HG02970 (cell line): ENCODE data around the gene ZNF500.
"Not testable (repeated sequence)": the region's sequence is repeated elsewhere in the genome, so short reads cannot be mapped to it uniquely, and the experiment has no call there.

Experiments
- ATAC-seq: cut with Tn5 transposase; IDR thresholded peaks from one replicate; pipeline ENCODE4 v1.9.1; 2021; ENCODE audit warnings: mild to moderate bottlenecking, moderate library complexity, moderate number of reproducible peaks; ENCODE audit not compliant: unreplicated experiment, low FRiP score

The ZNF500 gene

GRCh38 chr16:4746991-4747574 lies 19.9 kb downstream of the ZNF500 start:
- no peak for ATAC-seq

DNA sequence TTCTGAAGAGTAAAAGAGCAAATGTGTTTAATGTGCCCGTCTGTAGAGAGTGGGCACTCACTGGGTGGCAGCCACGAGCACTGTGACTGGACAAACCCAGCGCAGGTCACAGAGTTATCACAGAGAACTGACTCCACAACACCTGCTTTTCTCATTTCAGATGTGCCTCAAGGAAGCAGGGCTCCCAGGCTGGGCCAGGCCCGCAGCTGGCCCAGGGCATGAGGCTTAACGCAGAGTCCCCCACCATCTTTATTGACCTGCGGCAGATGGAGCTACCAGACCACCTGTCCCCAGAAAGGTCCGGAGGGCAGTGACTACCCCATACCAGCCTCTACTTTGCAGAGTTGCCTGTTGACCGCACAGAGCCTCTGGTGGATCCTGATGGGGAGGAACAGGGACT lies 20.7 kb downstream of the ZNF500 start:
- ATAC-seq = no peak

GRCh38 chr16:4745274-4745569 lies 21.7 kb downstream of the ZNF500 start:
- ATAC-seq = no peak

DNA sequence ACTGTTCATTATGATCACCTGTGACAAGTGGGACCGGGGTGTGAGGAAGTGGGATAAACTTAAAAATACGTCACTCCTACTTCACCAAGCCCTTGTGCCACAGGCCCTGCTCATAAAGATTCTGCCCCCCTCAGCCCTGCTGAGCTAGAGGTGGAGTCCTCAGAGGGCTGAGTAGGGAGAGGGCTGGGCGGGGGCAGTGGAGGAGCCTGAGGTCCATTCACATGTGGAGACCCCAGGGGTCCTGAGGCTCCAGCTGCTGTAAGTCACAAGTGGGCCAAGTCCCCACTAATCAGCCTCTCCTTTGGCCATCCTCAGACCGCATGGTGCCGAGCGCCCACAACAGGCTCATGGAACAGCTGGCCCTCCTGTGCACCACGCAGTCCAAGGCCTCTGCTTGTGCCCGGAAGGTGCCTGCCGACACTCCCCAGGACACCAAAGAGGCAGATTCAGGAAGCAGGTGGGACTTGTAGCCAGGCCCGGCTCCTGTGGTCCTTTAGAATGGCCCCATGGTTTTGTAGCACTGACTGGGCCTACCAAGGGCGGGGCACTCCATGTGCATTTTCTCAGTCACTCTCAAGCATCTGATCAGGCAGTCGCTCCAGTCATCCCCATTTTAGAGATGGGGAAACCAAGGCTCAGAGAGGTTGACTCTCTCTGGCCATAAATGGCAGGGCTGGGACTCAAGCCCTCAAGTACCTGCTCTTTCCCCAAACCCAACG lies 22.2 kb downstream of the ZNF500 start:
- ATAC-seq = no peak

DNA sequence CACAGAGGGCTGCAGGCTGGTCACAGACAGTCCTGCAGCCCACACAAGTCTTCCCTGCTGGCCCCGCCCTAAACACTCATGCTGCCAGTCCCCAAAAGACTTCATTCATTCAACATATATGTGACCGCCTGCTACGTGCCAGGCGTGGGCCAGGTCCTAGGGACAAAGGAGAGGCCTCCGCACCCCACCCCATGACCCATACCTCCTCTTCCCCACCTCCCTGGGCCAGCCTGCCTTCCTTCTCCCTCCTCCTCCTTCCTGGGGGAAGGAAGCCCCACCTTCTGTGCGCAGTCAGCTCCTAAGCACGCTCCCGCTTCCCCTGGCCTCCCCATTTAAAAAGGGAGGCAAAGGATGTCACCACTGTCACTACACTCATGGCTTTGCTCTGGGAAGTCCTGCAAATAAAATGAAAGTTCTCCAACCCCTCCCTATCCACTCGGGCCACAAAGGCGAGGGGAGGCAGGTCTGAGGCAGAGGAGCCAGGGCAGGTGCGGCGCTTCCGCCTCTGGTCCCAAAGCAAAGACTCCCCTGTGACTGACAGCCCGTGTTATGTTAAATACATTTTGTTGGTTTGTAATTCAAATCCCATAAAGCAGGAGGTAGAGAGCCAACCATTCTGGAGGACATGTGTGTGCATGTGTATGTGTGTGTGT lies 23.6 kb downstream of the ZNF500 start:
- no peak for ATAC-seq

DNA sequence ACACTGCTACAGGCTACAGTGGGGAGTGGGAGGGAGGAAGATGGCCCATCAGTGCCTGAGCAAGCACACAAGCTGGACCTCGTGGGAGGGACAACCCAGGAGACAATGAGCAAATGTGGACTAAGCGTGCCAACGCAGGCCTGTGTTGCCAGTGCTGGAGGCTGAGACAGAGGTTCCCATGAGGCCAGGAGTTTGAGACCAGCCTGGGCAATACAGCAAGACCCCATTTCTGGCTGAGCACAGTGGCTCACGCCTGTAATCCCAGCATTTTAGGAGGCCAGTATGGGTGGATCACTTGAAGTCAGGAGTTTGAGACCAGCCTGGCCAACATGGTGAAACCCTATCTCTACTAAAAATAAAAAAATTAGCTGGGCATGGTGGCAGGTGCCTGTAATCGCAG lies 28.6 kb downstream of the ZNF500 start:
- not testable (repeated sequence) for ATAC-seq

- no peak for ATAC-seq
Measured at GRCh38 chr16:4737545-4737944, 29.4 kb downstream of the ZNF500 start.

DNA sequence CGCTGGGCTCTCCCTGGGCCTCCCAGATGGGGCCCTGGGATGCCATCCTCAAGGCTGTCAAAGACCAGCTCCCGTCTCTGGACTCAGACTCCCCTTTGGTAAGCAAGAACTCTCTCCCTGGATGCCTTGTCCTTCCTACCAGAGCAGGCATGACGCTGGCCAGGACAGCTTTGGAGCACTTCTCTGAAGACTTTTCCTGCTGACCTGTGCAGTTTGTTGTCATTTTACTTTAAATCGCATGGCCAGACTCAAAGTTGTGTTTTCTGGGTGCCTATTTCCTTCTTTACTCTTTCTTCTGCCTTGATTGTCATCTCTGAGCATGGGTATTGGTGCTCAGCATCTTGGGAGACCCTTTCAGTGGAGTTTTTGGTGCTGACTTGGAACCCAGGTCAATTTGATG lies 30.4 kb downstream of the ZNF500 start:
- no peak for ATAC-seq

DNA sequence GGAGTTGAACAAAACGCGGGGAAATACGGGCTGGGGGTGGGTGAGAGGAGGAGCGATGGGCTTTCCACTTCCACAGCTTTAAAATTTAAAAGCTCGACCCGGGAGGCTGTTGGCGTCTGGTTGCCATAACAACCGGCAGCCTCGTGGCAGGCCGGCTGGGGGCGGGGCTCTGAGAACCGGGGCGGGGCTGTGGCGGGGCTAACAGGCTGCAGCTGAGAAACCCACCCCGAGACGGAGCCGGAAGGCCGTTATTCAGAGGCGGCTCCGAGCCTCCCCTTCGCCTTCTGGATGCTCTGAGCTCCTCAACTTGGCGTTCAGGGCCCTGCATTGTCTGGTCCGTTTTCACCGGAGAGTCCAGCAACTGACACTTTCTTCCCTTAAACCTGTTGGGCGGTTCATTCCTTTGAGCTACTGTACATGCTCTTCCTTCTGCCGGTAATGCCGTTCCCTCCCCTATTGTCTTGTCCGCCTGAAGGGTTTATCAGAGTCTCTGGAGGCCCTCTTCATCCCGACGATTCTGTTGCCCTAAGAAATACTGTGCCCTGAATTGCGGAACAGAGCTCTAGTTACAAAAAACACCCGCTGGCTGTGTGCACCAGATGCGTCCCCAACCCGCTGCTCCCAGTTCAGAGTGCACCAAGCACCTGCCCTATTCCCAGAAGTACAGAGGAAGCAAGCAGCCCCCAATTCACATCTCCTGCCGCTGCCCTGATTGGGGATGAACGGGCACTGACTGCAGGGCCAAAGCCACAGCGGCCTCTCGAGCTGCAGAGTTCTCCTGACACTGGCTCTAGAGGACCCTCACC lies 32.0 kb downstream of the ZNF500 start:
- peak; percentile 53 for ATAC-seq

- peak; percentile 73 for ATAC-seq
Measured at GRCh38 chr16:4734063-4734729, 32.8 kb downstream of the ZNF500 start, which contains the start of the genes ANKS3 and DNAAF8. Gene ANKS3, minus strand, starts transcription at chr16:4734271. Its CDS starts 4,122 bp downstream, at chr16:4730149. Gene DNAAF8, plus strand, starts transcription at chr16:4734537. Its CDS starts 1,978 bp downstream, at chr16:4736515.

- no peak for ATAC-seq
Measured at GRCh38 chr16:4733747-4734062, 33.3 kb downstream of the ZNF500 start.

DNA sequence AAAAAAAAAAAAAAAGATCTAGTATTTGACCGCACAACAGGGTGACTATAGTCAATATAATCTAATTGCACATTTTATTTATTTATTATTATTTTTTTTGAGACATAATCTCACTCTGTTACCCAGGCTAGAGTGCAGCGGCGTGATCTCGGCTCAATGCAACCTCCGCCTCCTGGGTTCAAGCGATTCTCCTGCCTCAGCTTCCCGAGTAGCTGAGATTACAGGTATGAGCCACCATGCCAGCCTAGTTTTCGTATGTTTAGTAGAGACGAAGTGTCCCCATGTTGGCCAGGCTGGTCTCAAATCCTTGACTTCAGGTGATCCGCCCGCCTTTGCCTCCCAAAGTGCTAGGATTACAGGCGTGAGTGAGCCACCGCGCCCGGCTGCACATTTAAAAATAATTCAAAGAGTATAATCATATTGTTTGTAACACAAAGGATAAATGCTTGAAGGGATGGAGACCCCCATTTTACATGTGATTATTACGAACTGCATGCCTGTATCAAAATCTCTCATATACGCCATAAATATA lies 33.7 kb downstream of the ZNF500 start:
- ATAC-seq = no peak

DNA sequence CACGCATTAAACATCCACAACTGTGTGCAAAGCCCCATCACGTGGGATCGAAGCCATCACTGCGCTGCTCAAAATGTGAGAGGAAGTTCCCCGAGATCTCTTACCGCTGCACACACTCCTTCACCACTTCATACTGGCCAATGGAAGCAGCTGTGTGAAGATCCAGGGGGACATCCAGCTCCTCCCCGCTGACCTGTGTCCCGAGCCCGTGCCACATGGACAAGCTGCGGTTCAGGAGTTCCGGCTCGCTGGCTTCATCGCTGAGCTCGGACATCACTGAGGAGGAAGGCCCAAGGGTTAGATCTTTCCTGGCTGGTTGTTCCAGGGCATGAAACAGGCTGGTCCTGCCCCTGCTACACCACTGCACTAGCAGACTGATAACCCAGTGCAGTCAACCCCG lies 37.1 kb downstream of the ZNF500 start:
- ATAC-seq = no peak

DNA sequence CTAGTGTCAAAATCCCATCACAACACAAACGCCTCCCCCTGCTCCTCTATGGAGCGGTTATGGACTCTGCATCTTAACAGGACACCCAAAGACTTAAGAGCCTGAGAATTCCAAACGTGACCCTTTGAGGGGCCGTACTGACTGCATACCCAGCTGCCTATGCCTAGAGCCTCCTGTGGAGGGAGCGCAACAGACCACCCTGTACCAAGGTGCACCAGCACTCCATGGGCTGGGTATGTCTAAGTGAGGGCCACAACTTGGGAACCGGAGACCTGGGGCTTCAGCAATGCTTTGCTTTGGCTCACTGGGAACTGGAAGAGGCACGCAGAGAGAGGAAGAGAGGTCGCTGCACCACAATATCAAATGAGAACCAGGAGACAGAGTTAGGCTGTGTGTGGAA lies 38.3 kb downstream of the ZNF500 start:
- no peak for ATAC-seq

- ATAC-seq = no peak
Measured at GRCh38 chr16:4726616-4727015, 40.3 kb downstream of the ZNF500 start.

- ATAC-seq = no peak
Measured at GRCh38 chr16:4724661-4725270, 42.2 kb downstream of the ZNF500 start.

DNA sequence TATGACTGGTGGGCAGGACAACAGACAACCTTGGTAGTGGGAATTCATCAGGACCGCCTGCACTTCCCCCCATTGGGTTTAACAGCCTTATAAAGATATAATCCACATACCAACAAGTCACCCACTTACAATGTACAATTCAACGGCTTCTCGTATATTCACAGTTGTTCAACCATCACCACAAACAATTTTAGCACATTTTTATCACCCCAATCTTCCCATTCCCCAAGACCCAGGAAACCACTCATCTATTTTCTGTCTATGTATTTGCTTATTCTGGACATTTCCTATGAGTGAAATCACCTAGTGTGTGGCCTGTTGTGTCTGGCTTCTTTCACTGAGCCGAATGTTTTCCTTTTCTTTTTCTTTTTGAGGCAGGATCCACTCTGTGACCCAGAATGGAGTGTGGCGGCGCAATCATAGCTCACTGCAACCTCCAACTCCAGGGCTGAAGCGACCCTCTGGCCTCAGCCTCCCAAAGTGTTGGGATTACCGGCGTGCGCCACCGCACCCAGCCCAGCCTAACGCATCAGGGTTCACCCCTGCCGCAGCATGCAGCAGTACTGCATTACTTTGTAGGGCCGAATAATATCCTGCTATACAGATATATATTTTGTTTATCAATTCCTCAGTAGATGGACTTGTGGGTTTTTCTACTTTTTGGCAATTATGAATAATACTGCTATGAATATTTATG lies 43.7 kb downstream of the ZNF500 start:
- ATAC-seq = no peak

DNA sequence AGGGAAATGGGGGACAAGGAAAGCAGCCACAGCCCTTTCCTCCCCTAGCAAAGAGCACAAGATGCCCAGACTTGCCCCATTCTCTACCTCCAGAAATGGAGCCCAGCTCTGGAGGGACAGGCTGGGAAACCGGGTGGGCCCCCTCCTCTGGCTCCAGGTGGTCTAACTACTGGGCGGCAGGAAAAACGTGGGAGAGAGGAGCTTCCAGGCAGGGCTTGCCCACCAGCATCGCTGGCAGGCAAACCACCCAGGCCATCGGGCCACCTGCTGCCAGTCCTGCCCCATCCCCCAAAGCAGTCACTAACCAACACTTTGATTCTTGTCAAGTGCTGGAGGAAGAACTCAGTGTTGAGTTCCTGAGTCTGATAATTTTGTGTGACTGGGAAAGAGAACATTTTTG lies 48.5 kb downstream of the ZNF500 start:
- ATAC-seq = no peak

DNA sequence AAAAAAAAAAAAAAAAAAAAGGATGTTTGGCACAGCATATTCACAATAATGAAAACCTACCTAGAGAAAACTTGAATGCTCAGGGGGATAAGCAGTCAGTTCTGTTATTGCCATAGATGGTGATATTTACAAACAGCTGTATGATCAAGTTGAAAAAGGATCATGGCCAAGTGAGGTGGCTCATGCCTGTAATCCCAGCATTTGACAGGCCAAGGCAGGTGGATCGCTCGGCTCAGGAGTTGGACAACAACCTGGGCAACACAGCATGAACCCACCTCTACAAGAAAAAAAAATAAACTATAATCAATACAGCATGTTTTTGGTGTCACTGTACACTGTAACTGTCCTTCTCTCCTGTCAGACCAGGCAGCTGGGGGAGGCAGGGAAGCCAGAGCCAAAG lies 52.0 kb downstream of the ZNF500 start:
- ATAC-seq = no peak
